Stimulated activated CD8-positive, alpha-beta memory T cell treated with anti-CD3 and anti-CD28 coated beads, Interleukin-4, amount 100 ng/mL, for 1 hour (primary cell): ENCODE data around the gene TTC5.
"Not testable (repeated sequence)": the region's sequence is repeated elsewhere in the genome, so short reads cannot be mapped to it uniquely, and the experiment has no call there.

Experiments used
- DNase-seq, 2 donors: peaks; one replicate each; pipeline ENCODE4 v3.0.0-alpha.2; 2020; ENCODE audit warnings: low read depth in 2 of 2, low spot score in 1 of 2

TTC5 gene

DNA sequence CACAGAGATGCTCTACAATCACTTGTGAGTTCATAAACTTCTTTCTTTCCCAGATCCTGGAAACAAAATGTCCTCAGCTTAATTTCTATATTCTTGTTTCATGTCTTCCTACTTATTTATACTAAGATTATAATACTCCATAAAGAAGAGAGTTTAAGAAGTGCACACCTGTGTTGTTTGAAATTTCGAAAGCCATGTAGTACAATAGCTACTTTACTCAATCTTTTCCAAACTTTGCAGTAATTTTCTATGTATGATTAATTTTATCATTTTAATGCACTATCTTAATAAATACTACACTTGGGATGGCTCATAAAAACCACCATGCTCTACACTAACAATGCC lies 300 bp upstream of the TTC5 start:
- DNase-seq = no peak

DNA sequence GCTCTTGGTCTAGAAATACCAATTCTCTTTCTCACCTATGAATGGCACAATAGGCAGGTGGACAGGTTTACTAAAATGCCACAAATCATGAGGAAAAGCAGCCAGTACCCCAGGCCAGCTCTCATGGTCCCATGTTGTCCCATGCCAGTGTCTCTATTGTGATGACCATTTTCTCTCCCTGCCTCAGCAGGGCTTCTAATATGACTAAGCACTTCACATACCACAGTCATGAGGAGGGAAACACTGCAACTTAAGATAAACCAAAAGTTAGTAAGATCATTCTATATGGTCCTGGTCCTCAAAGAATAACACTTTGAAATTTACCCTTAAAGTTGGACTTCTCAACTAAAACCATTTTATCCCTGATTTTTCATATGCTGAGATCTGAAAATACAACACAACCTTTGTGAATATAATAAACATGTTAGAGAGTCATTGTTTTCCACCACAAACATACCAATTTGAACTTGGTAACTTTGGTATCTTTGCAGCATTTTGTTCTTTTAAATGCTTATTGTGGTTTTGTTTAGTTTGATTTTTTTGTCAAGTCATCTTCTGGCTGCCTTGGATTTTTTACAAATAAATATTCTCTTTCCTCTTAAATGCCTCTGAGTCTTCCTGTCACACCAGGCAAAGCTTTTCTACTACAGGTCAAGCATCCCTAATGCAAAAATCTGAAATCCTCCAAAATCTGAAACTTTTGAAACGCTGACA lies 3.6 kb downstream of the TTC5 start:
- DNase-seq = no peak

DNA sequence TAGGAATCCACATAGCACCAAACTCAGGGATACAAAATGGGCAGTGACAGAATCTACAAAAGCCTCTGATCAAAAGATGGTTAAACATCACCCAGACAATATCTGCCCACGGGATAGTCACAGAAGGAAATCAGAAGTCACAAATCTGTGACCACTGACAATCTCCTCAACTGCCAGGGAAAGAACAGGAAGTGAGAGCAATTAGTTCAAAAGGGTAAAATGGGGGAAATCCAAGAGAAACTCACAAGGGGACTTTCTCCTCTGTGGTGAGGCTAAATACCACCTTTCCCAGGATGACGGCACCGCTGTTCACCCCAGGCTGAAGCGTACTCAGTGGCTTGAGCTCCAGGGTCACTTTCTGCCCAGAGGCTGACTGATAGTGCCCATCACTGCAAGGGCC lies 10.7 kb downstream of the TTC5 start:
- DNase-seq = no peak

DNA sequence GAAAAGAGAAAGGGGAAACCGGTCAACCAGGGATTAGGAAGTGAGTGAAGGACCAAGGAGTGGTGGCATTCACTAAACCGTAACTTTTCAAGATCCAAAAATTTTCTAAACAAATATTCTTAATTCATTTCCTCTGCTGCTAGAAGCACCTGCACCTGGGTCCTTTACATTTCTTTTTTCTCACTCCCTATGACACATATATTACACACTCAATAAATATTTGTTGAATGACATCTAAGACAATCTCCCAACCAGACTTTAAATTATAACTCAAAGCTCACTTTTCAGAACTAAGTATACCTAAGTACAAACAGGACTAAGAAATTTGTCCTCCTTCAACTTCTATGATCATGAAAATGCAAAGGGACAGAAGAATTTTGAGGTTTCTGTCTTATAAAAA lies 11.1 kb downstream of the TTC5 start:
- no peak for DNase-seq

DNA sequence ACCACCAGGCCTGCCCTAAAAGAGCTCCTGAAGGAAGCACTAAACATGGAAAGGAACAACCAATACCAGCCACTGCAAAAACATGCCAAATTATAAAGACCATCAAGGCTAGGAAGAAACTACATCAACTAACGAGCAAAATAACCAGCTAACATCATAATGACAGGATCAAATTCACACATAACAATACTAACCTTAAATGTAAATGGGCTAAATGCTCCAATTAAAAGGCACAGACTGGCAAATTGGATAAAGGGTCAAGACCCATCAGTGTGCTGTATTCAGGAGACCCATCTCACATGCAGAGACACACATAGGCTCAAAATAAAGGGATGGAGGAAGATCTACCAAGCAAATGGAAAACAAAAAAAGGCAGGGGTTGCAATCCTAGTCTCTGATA lies 23.8 kb downstream of the TTC5 start:
- DNase-seq = not testable (repeated sequence)

DNA sequence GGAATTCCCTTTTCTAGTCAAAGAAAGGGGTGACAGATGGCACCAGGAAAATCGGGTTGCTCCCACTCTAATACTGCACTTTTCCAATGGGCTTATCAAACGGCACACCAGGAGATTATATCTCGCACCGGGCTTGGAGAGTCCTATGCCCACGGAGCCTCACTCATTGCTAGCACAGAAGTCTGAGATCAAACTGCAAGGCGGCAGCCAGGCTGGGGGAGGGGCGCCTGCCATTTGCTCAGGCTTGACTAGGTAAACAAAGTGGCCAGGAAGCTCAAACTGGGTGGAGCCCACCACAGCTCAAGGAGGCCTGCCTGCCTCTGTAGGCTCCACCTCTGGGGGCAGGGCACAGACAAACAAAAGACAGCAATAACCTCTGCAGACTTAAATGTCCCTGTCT lies 25.5 kb downstream of the TTC5 start:
- not testable (repeated sequence) for DNase-seq

DNA sequence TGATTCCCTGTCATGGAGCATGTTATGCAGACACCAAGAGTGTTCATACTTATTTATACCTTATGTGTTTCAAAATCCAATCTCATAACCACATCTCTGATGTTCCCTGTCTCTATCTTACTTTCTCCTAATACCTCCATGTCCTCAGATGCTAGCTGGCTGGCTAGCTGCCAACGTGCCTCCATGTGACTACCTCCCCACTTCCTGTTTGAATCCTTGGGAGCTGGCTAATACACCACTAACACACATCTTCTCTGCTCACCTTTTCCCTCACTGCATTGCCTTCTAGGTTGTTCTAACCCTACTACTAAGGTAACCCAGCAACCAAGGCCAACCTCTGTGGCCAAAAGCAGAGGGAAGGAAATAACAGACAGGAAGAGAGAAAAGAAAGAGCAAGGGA lies 27.3 kb downstream of the TTC5 start:
- DNase-seq = no peak

DNA sequence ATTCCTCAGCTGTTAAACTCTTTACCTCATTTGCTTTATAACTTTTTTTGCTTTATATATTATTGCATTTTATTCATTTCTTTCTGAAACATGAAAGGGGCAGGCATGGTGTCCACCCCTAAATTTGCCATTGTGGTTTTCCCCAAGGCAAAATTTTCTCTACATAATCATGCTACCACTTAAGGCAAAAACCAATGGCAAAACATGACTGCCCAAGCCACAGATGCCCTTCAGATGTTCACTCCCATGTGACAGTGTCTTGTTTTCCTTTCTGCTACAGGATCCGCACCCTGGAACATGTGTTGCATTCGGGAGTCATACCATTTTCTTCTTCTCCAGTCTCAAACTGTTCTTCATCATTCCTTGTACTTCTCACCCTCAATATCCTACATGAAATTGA lies 28.3 kb downstream of the TTC5 start:
- no peak for DNase-seq

DNA sequence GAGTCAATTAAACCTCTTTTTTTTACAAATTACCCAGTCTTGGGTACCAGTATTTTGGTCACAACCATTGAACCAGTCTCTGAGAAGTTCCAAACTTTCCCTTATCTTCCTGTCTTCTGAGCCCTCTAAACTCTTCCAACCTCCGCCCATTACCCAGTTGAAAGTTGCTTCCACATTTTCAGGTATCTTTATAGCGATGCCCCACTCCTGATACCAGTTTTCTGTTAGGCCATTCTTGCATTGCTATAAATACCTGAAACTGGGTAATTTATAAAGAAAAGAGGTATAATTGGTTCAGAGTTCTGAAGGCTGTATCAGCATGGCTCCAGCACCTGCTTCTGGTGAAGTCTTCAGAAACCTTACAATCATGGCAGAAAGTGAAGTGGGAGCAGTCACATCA lies 31.7 kb downstream of the TTC5 start:
- no peak for DNase-seq

DNA sequence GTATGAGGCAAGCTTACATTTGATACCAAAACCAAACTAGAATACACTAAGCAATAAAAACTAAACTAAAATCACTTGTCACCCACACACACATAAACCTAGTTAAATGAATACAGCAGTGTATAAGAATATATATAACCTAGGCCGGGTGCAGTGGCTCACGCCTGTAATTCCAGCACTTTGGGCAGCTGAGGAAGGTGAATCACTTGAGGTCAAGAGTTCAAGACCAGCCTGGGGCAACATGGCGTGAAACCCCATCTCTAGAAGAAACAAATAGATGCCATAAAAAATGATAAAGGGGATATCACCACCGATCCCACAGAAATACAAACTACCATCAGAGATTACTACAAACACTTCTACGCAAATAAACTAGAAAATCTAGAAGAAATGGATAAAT lies 41.4 kb downstream of the TTC5 start:
- not testable (repeated sequence) for DNase-seq

DNA sequence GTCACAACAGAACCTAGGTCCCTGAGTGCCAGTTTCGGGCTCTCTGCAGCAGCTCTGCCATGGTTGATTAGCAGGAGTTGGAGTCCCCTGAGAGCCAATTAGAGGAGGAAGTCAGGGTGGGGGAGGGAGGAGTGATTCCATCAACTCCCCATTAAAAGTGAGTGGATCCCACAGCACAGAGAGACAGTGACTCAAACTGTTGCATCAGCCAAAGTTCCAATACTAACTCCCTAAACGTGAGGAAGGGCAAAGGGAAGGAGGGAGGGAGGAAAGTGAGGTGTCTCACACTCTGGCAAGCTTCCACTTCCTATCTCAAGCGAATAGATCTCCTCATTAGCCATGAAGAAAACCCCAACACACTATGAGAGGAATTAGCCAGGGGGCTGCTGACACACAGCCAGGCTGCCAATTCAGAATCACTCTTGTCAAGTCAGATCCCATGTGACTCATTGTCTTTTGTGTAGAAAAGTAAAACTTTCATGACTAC lies 43.1 kb downstream of the TTC5 start:
- DNase-seq = no peak

DNA sequence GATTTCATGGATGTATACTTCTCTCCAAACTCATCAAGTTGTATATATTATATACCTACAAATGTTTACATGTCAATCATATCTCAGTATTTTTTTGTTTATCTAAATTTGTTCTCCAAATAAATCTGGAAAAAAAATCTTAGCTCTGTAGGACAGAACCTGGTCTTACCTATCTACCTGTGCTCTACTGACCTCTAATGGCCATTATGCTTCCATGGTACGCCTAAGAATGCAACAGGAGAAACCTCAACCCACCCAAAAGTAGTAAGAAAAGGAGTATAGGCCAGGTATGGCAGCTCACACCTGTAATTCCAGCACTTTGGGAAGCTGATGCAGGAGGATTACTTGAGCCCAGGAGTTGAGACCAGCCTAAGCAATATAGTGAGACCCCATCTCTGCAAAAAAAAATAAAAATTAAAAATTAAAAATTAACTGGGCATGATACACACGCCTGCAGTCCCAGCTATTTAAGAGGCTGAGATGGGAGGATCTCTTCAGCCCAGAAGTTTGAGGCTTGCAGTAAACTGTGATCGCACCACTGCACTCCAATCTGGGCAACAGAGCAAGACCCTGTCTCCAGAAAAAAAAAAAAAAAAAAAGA lies 58.0 kb downstream of the TTC5 start:
- no peak for DNase-seq
